Amygdala (tissue), 56 donors: Measurements from ENCODE around the gene KCNT1.

ENCODE experiments used
- DNase-seq, 56 donors: peaks; one replicate each; lab custom pipeline; 2025; lab: John Stamatoyannopoulos, UW

The KCNT1 gene

DNA sequence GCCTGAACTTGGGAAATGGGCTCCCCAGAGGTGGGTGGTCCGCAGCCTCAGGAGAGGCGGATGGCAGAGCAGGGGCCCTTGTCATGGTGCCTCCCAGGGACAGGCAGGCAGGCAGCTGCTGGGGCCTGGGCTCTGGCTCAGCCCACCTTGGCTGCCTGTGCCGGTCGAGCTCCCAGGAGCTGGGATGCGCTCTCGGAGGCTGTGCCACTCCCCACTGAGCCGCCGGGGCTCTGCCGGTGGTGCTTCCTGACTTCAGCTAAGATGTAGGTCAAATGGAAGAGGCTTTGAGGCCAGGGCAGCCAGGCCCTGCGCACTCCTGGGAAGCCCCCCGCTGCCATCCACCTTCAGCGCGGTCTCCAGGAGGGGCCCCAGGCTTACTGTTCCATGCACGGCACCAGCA lies 41.0 kb downstream of the KCNT1 start:
- DNase-seq = no peak

GRCh38 chr9:135743546-135744332 lies 41.8 kb downstream of the KCNT1 start:
- no peak for DNase-seq

- DNase-seq = no peak
Observed at GRCh38 chr9:135744333-135745070, 42.5 kb downstream of the KCNT1 start.

DNA sequence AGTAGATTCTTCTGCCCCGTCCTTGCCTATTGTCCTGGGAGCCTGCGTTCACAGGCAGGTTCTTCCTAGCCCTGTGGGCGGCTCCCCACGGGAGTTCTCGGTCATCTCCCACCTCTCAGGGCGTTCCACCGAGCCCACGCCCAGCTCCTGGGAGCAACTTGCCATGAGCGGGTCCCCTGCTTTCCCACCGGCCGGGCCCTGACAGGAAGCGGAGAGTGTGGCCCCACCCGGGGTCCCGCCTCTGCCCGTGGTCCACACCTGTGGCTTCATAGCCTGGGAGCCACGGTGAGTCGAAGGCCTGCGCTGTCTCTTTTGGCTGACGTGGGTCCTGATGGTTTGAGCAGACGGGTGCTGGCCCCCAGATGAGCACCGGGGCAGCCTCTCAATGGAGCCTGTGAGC lies 43.2 kb downstream of the KCNT1 start:
- no peak for DNase-seq

DNA sequence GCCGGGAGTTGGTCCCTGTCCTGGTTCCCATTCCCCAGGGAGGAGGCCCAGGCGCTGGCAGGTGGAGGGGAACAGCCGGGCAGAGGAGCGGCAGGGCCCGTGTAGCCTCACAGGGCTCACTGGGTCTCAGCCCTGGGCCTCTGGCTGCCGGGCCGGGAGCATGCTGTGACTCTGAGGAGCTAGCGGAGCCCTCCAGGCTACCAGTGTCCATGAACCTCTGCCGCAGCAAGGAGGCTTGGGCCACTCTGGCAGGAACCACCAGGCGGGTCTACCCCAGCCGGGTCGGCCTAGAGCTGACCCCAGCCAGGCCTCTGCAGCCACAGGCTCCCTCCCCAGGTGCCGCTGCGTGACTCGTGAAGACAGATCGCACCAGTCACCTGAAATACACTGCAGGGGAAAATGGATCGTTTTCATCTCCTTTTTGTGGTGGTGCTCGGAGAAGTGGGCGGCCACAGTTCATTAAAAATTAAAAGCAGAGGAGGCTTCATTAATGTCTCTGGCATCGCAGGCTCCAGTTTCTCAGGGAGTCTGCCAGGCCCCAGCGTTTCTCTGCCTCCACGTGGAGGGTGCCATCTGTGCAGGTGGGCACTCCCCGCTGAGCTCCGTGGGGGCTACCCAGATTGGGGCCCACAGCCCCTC lies 43.8 kb downstream of the KCNT1 start:
- no peak for DNase-seq

DNA sequence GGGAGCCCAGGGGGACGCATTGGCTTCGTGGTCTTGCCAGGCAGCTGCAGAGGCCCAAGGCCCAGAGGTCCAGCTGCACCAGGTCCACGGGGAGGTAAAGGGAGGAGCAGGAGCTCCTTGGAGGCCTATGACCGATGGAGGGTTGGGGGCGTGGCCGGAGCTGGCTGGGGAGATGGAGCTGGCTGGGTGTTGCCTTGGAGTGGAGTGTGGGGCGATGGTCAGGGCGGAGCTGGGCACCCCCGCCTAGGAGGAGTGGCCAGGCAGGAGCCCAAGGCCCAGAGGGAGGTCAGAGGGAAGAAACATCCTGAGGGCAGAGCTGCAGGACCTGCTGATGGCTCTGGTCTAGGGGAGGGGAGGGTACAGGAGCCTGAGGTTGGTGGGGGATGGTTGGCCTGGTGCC lies 44.6 kb downstream of the KCNT1 start:
- no peak for DNase-seq

GRCh38 chr9:135747311-135747710 lies 45.3 kb downstream of the KCNT1 start:
- no peak for DNase-seq

- no peak for DNase-seq
Observed at GRCh38 chr9:135748676-135749075, 46.7 kb downstream of the KCNT1 start.

GRCh38 chr9:135749171-135750045 lies 47.4 kb downstream of the KCNT1 start:
- no peak for DNase-seq

DNA sequence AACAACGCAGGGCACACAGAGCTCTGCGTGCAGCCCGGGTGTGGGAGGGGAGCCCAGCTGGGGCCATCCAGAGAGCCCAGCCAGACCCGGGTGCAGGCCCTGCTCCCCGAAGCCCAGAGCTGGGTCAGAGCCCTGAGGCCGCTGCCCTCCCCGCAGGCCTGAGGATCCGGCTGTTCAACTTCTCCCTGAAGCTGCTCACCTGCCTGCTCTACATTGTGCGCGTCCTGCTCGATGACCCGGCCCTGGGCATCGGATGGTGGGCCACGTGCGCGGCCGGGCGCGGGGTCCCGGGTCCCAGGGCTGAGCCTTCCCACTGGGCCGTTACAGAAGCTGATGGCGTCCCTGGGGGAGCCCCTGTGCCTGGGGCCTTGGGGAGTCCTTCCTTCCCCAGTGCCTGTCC lies 48.8 kb downstream of the KCNT1 start:
- DNase-seq = no peak

- no peak for DNase-seq
Observed at GRCh38 chr9:135751501-135751900, 49.5 kb downstream of the KCNT1 start.

DNA sequence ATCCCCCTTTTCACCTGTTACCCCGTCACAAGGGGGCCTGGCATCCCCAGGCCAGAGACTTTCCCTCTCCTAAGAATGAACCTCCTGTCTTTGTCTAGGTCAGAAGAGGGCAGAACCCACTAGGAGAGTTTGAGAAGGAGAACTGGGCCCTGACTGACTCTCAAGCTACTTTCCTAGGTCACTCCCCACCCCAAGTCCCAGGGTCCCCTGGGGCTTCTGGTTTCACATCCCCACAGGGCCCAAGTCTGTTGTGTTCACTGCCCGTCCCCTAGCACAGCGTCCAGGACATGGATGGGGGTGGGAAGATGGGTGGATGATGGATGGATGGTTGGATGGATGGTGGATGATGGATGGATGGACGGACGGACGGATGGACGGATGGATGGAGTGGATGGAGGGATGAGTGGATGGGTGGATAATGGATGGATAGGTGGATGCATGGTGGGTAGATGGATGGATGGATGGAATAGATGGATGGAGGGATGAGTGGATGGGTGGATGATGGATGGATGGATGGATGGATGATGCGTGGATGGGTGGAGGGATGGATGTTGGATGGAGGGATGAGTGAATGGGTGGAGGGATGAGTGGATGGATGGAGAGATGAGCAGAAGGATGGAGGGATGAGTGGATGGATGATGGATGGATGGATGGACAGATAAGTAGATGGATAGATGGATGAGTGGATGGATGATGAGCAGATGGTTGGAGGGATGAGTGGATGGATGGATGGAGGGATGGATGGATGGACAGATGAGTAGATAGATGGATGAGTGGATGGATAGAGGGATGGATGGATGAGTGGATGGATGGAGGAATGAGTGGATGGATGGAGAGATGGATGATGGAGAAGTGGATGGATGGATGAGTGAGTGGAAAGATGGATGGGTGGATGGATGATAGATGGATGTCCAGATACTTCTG lies 50.6 kb downstream of the KCNT1 start:
- no peak for DNase-seq

DNA sequence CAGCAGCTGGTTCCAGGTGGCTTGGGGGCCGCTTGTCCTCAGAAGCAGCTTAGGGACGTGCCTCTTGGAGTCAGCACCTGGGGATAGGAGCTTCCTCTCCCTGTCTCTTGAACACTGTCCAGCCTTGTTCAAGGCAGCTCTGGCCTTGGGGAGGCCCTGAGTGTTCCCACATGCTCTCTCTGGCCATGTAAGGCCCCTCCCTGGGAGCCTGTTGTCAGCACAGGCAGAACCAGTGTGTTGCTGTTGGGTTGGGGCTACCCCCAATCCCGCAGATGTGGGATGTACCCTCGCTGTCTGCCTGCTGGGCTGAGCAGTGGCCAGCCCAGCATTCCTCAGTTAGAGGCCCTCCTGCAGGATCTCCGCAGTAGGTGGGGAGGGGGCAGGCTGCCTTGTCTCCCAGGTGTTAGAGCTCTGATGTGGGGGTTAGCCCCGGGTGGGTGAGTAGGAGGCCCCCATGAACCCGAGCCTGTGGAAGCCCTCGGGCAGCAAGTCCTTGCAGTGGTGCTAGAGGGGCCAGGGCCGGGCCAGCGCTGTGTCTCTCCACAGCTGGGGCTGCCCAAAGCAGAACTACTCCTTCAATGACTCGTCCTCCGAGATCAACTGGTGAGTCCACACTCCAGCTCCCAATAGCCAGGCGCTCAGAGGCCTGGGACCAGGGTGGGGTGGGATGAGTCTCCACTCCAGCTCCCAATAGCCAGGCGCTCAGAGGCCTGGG lies 51.6 kb downstream of the KCNT1 start:
- DNase-seq = no peak

GRCh38 chr9:135756576-135756975 lies 54.6 kb downstream of the KCNT1 start:
- DNase-seq = no peak

GRCh38 chr9:135757356-135757755 lies 55.4 kb downstream of the KCNT1 start:
- no peak for DNase-seq

GRCh38 chr9:135758056-135758455 lies 56.1 kb downstream of the KCNT1 start:
- DNase-seq = no peak

DNA sequence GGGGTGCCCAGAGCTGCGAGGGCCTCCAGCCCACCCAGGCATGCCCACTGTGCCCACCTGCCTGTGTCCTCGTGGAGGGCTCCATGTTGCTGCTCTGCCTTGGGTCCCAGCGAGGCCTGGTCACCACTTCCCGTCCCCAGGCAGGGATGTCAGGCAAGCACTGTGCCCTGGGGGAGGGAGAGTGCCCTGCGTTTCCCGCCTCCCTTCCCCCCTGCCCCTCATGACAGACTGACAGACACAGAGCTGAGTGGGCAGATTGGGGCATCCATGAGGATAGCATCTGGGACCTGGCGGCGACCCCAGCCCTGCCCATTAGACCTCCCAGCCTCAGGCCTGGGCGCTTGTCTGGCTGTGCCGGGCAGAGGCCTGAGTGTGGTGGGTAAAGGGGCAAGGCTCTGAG lies 56.9 kb downstream of the KCNT1 start:
- no peak for DNase-seq

- DNase-seq = no peak
Observed at GRCh38 chr9:135759676-135760300, 57.8 kb downstream of the KCNT1 start.
